ENCODE results near the gene C4orf17.
"Not testable (repeated sequence)": the region's sequence is repeated elsewhere in the genome, so short reads cannot be mapped to it uniquely, and the experiment has no call there.

The C4orf17 gene

GRCh38 chr4:99510721-99511120 lies at the start of gene C4orf17:
C4orf17 (plus strand) TSS chr4:99511021; CDS start chr4:99513082, 2,061 bp downstream.
- no peak for DNase-seq

- no peak for DNase-seq
Measured at GRCh38 chr4:99461623-99462401, 49.0 kb upstream of the C4orf17 start.

- DNase-seq: peak; percentile 33
Measured at GRCh38 chr4:99462875-99463464, 47.9 kb upstream of the C4orf17 start.

GRCh38 chr4:99463566-99463965 lies 47.3 kb upstream of the C4orf17 start:
- no peak for DNase-seq

GRCh38 chr4:99467887-99468286 lies 42.9 kb upstream of the C4orf17 start:
- no peak for DNase-seq

GRCh38 chr4:99468889-99469288 lies 41.9 kb upstream of the C4orf17 start:
- DNase-seq: no peak

- no peak for DNase-seq
Measured at GRCh38 chr4:99471349-99471748, 39.5 kb upstream of the C4orf17 start.

GRCh38 chr4:99471896-99472295 lies 38.9 kb upstream of the C4orf17 start:
- DNase-seq: no peak

GRCh38 chr4:99473131-99473530 lies 37.7 kb upstream of the C4orf17 start:
- DNase-seq: no peak

- no peak for DNase-seq
Measured at GRCh38 chr4:99483636-99484035, 27.2 kb upstream of the C4orf17 start.

- DNase-seq: no peak
Measured at GRCh38 chr4:99485212-99485611, 25.6 kb upstream of the C4orf17 start.

GRCh38 chr4:99486648-99487047 lies 24.2 kb upstream of the C4orf17 start:
- not testable (repeated sequence) for DNase-seq

GRCh38 chr4:99490286-99490685 lies 20.5 kb upstream of the C4orf17 start:
- DNase-seq: no peak

- peak; percentile 23 for DNase-seq
Measured at GRCh38 chr4:99504804-99505502, 5.9 kb upstream of the C4orf17 start.

GRCh38 chr4:99506781-99507180 lies 4.0 kb upstream of the C4orf17 start:
- DNase-seq: peak; percentile 24

GRCh38 chr4:99507349-99507748 lies 3.5 kb upstream of the C4orf17 start:
- DNase-seq: no peak

GRCh38 chr4:99507762-99508161 lies 3.1 kb upstream of the C4orf17 start:
- no peak for DNase-seq

GRCh38 chr4:99518601-99519295 lies 7.9 kb downstream of the C4orf17 start:
- DNase-seq: no peak

- DNase-seq: no peak
Measured at GRCh38 chr4:99529228-99529627, 18.4 kb downstream of the C4orf17 start.

- DNase-seq: no peak
Measured at GRCh38 chr4:99529956-99530355, 19.1 kb downstream of the C4orf17 start.

GRCh38 chr4:99534699-99535098 lies 23.9 kb downstream of the C4orf17 start:
- DNase-seq: not testable (repeated sequence)

- DNase-seq: no peak
Measured at GRCh38 chr4:99536271-99536670, 25.4 kb downstream of the C4orf17 start.

GRCh38 chr4:99536848-99537247 lies 26.0 kb downstream of the C4orf17 start:
- no peak for DNase-seq

All from NCI-H1105 treated with DMSO at 0.1 percent for 48 hours (cell line).